ENCODE results near the gene OR52E6. TPM values are rescaled to one million over a fixed set of nuclear protein-coding genes. Genes with fewer than 3 reads are reported as not detected.

OR52E6 gene
- total RNA-seq, 1 donor from 2014 or later, result not detected

DNA sequence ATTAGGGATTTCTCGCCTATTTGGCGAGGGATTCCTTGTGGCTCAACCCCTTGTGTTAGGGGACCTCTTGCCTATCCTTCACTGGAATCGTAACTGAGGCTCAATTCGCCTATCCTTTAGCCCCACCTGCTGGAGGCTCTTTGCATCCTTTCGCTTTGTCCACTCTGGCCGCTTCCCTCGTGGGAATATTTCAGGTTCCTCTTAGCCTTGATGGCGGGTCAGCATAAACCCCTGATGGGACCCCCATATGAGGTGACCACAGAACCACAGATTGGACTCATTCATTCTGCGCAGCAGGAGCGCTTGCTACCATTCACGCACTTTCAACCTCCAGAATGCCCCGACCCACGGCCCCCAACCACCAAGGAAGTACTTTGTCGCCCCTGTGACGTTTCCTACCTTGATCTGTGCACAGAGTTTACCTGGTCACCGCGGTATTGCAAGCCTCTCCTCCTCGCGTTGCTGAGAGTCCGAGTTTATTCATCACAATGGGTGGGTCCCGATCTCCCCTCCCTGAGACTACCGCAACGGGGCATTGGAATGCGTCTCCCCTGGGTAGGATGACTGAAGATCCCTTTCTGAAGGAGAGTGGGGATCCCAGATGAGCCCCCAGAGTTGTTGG is 33.1 kb downstream of the OR52E6 start, which contains the start of gene OR52N2:
OR52N2 (plus strand) TSS at position 425 of the 622 bp plus-strand sequence. CDS start 11,412 bp downstream, outside the sequence.
- no peak for DNase-seq (ENCODE audit: extremely low spot score in 2 of 2)
- no peak within 1 kb of the TSS for H3K27ac ChIP-seq
- intact Hi-C loops (cut with DNase I), result loop anchor here (10.0 kb wide), 1 partner anchor 334 kb away; no protein-coding TSS in a partner anchor
- no peaks in the 10 kb centered on the region for H3K9me3 ChIP-seq
- no peaks in the 10 kb centered on the region for H3K27me3 ChIP-seq
- TF ChIP-seq, protein P1, sequence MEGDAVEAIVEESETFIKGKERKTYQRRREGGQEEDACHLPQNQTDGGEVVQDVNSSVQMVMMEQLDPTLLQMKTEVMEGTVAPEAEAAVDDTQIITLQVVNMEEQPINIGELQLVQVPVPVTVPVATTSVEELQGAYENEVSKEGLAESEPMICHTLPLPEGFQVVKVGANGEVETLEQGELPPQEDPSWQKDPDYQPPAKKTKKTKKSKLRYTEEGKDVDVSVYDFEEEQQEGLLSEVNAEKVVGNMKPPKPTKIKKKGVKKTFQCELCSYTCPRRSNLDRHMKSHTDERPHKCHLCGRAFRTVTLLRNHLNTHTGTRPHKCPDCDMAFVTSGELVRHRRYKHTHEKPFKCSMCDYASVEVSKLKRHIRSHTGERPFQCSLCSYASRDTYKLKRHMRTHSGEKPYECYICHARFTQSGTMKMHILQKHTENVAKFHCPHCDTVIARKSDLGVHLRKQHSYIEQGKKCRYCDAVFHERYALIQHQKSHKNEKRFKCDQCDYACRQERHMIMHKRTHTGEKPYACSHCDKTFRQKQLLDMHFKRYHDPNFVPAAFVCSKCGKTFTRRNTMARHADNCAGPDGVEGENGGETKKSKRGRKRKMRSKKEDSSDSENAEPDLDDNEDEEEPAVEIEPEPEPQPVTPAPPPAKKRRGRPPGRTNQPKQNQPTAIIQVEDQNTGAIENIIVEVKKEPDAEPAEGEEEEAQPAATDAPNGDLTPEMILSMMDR (IDR thresholded peaks at IDR 0.05), result peak; percentile 65 to 79 (median 77)
- TF ChIP-seq POLR2A (IDR thresholded peaks at IDR 0.05), result no peak
- no peaks in the 10 kb centered on the region for H3K4me1 ChIP-seq
- peak within 1 kb of the TSS; percentile 30 to 42 for H3K4me3 ChIP-seq
- H3K36me3 ChIP-seq, result no peaks in the 10 kb centered on the region

DNA sequence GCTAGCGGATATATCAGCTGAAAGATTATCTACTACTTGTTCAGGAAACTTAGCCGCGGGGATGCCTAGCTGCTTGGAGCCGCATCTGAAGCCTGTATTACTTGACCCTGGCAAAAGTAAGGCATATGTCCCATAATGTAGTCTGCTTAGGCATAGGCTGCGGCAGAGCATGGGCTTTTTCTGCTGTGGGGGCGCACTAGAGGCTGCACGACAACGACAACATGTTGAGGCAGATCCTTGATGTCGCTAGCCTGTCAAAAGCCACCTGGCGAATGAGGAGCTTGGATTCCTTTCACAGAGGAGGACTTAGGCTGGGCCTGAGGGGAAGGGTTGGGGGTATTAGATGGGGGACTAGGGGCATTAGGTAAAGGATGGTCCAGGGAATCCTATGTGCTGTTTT is 34.1 kb downstream of the OR52E6 start:
- intact Hi-C loops (cut with DNase I), result loop anchor here (10.0 kb wide), 1 partner anchor 333 kb away; no protein-coding TSS in a partner anchor
- no peak for DNase-seq (ENCODE audit: extremely low spot score in 2 of 2)
- H3K4me1 ChIP-seq, result no peaks in the 10 kb centered on the region

DNA sequence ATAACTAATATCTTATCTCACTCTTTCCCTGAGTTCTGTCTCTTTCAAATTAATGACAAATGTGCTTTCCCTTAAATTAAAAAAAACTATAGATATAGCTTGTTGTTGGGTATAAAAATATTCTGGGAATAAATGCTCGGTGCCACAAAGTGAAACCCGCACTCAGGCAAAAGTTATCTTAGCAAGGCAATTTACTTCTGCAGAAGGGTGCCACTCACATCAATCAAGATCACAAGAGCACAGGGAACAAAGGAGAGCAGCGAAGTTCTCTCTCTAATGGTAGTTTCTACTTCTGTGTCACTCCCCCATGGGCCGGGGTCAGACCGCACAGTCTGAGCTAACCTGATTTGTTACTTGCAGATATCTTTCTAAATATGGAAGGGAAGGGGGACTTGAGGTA is 37.7 kb downstream of the OR52E6 start:
- Histone ChIP-seq H3K4me3 (no peak overlapping the region), H3K27ac (no peak overlapping the region), H3K4me1 (no peaks in the 10 kb centered on the region), H3K9me3 (no peaks in the 10 kb centered on the region), H3K36me3 (no peaks in the 10 kb centered on the region), H3K27me3 (no peaks in the 10 kb centered on the region)
- DNase-seq (ENCODE audit: extremely low spot score in 2 of 2), result no peak
- TF ChIP-seq POLR2A (IDR thresholded peaks at IDR 0.05), result no peak
- TF ChIP-seq POLR2AphosphoS5 (IDR thresholded peaks at IDR 0.05; ENCODE audit: insufficient read depth in 1 of 2, low read depth in 1 of 2), result no peak
- TF ChIP-seq, protein P1 (IDR thresholded peaks at IDR 0.05), result no peak
- intact Hi-C loops (cut with DNase I), result loop anchor here (10.0 kb wide), 1 partner anchor 329 kb away; no protein-coding TSS in a partner anchor

More for the DNA sequence above, 34.1 kb downstream of the OR52E6 start:
- Histone ChIP-seq H3K27me3 (no peaks in the 10 kb centered on the region), H3K4me3 (no peak overlapping the region), H3K36me3 (no peaks in the 10 kb centered on the region), H3K27ac (no peak overlapping the region), H3K9me3 (no peaks in the 10 kb centered on the region)
- TF ChIP-seq POLR2A (IDR thresholded peaks at IDR 0.05) (no peak), POLR2AphosphoS5 (IDR thresholded peaks at IDR 0.05; ENCODE audit: insufficient read depth in 1 of 2, low read depth in 1 of 2) (no peak)
- TF ChIP-seq, protein P1 (IDR thresholded peaks at IDR 0.05), result no peak

DNA sequence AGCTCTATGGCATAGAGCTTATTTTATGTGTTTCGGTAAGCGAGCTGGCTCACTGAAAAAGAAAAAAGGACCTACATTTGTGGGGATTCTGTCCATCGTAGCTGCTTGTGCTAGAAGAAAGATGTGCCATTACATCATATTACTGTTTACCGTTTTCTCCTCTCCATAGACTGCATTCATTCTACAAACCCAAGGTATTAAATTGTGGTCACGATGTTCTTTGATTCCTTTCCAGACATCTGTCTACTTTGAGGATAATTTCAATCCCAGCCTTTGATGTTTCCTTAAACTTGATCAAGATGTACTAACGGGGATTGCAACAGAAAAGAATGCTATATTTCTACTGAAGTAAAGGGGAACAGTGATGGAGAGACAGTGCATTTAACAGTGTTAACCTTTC is 45.2 kb downstream of the OR52E6 start:
- Histone ChIP-seq H3K27ac (no peak overlapping the region), H3K27me3 (no peaks in the 10 kb centered on the region), H3K4me1 (no peaks in the 10 kb centered on the region), H3K36me3 (no peaks in the 10 kb centered on the region), H3K4me3 (no peak overlapping the region), H3K9me3 (no peaks in the 10 kb centered on the region)
- TF ChIP-seq POLR2AphosphoS5 (IDR thresholded peaks at IDR 0.05; ENCODE audit: insufficient read depth in 1 of 2, low read depth in 1 of 2) (no peak), POLR2A (IDR thresholded peaks at IDR 0.05) (no peak)
- TF ChIP-seq, protein P1 (IDR thresholded peaks at IDR 0.05), result no peak
- intact Hi-C loops (cut with DNase I), result no loop called here
- DNase-seq (ENCODE audit: extremely low spot score in 2 of 2), result no peak

DNA sequence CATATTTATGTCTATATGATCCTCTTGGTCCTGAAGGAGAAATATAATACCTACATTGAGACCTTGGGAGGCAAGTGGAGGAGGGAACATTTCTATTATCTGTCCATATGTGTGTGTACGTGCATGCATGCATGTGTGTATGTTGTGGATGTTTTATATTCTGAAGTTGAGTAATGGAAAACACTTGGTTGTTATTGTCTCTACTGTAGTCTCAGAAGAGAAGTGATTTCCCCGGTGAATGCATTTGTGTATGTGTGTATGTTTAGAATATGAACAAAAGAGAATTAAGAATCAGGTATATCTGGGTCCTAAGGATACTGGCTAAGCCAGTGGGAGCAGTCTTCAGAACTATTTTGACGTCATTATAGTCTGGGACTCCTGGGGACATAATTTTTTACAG is 50.5 kb downstream of the OR52E6 start, which contains the start of gene OR52N1:
OR52N1 (minus strand) TSS at position 101 of the 400 bp plus-strand sequence. CDS start 2,449 bp downstream, outside the sequence.
- H3K4me1 ChIP-seq, result no peaks in the 10 kb centered on the region
- DNase-seq (ENCODE audit: extremely low spot score in 2 of 2), result no peak
- no peak within 1 kb of the TSS for H3K4me3 ChIP-seq
- H3K9me3 ChIP-seq, result no peaks in the 10 kb centered on the region
- no peaks in the 10 kb centered on the region for H3K27me3 ChIP-seq
- intact Hi-C loops (cut with DNase I), result no loop called here
- no peak within 1 kb of the TSS for H3K27ac ChIP-seq
- H3K36me3 ChIP-seq, result no peaks in the 10 kb centered on the region
- TF ChIP-seq, protein P1 (IDR thresholded peaks at IDR 0.05), result no peak
- no peak for TF ChIP-seq POLR2AphosphoS5 (IDR thresholded peaks at IDR 0.05; ENCODE audit: insufficient read depth in 1 of 2, low read depth in 1 of 2)
- no peak for TF ChIP-seq POLR2A (IDR thresholded peaks at IDR 0.05)
